GM12873 (cell line): ENCODE results near the gene CCDC146.

Source experiments
- TF ChIP-seq, protein P1 (sequence below): IDR thresholded peaks from 2 replicates; pipeline ENCODE4 v1.5.1; 2012; ENCODE audit warnings: low read depth, mild to moderate bottlenecking, moderate library complexity, low read length, control low read depth; ENCODE audit not compliant: insufficient read depth; ENCODE audit errors: missing control alignments

Gene CCDC146

DNA sequence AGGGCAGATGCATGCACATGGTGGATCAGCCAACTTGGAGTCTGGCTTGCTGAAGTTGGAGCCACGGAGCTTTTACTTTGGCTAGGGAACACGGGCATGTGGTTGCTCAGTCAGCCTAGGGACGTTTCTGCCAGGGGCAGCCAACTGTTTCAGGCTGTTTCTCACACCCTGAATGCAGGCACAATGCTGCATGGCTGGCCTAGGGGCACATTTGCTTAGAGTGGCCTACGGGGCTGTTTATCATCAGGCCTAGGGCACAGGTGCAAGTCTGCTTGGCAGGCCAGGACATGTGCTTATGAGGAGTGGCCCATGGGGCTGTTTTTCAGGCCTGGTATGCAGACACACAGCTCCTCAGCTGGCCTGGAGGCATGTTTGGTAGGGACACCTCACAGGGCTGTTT lies 186.4 kb downstream of the CCDC146 start:
- TF ChIP-seq, protein P1, sequence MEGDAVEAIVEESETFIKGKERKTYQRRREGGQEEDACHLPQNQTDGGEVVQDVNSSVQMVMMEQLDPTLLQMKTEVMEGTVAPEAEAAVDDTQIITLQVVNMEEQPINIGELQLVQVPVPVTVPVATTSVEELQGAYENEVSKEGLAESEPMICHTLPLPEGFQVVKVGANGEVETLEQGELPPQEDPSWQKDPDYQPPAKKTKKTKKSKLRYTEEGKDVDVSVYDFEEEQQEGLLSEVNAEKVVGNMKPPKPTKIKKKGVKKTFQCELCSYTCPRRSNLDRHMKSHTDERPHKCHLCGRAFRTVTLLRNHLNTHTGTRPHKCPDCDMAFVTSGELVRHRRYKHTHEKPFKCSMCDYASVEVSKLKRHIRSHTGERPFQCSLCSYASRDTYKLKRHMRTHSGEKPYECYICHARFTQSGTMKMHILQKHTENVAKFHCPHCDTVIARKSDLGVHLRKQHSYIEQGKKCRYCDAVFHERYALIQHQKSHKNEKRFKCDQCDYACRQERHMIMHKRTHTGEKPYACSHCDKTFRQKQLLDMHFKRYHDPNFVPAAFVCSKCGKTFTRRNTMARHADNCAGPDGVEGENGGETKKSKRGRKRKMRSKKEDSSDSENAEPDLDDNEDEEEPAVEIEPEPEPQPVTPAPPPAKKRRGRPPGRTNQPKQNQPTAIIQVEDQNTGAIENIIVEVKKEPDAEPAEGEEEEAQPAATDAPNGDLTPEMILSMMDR, result no peak

DNA sequence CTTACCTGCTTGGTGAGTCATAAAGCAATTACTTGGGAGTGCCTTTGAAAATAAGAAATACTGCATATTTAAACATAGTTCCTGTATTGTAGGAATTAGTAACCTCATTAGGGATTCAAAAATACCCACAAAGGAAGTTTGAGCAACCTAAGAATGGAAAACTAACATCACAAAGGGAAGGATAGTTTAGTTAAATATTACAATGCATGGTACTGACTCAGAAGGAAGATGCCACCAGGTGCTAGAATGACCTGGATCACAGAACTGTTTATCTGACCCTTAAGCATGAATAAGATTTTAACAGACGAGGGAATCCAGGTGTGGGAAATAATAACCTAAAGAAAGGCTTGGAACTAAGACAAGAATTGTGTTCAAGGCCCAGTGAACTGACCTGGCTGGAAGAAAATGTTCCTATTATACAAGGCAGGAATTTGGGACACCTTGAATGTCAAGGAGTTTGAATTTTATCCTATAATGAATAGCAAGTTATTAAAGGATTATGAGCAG lies 187.4 kb downstream of the CCDC146 start:
- TF ChIP-seq, protein P1, result no peak

DNA sequence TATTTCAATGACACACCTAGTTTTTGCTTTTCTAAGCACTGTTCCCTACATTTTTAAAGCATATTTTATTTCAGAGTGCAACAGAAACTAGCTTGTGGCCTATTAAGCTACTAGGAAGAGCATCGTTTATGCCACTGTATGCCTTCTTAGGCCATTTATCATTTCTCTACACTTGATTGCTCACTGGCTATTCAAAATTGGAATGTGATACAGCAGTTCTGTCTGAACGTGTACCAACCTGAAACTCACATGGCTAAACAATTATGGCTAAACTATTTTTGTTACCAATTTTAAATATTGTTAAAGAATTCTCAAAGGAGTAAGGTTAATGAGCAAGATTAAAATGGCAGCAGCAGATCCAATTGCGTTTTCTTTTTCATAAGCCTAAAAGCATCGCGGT lies 188.6 kb downstream of the CCDC146 start:
- TF ChIP-seq, protein P1, result no peak

DNA sequence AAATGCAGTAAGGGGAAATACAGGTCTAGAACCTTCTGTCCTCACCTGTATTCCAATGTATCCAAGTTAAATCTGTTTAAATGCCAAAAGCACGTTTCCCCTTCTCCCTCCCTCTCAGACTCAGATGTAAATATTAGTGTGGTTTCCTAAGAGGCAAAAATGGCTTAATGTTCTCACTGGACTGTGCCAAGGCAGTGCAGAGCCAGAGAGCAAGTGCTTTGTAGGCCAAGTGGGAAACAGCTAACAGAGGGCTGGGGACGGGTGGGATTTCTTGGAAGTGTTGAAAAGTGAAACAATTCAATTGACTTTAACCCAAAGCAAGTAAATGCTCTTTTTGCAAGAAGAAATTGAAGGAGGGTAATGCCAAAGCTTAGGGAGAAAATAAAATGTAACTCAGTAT lies 190.7 kb downstream of the CCDC146 start:
- TF ChIP-seq, protein P1, result no peak

DNA sequence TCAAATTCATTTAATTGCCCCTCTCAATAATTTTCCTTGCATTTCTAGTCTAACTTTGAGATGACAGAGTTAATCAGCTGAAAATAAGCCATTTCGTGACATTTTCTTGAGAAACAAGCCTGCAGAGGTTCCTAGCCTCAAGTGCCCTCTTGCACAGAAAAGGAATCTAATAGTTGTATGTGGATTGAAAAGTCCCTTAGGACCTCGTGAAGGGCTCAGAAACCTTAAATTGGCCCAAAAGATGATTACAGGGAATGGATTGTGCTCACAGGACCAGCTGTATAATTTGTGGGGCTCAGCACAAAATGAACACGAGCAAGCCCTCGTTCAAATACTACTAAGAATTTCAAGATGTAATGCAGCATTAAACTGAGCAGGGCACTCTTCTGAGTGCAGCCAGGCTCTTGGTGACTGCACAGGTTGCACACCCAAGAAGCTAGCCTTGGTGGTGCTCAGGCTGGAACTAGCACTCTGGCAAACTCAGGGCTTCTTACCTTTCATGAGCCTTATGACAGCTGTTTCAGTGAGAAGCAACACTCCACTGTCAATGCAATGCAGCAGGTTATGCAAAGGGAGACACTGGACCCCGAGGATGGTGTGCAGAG lies 191.6 kb downstream of the CCDC146 start:
- TF ChIP-seq, protein P1, result no peak

DNA sequence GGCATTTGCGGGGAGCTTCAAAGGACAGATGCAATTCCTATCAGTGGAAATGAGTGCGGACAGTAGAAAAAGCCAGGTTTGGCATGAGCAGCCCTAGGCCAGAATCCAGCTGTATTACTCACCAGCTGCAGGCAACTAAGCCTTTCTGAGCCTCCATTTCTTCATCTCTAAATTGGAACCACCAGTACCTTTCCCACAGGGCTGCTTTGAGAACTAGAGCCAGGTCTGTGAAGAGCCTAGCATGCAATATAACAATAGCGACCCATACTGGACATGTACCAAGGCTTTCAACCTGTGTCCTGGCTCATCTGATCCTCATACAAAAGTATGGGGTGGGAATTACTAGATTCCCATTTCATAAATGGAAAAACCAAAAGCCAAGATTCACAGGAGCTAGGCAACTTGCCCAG lies 192.8 kb downstream of the CCDC146 start:
- TF ChIP-seq, protein P1, result no peak

DNA sequence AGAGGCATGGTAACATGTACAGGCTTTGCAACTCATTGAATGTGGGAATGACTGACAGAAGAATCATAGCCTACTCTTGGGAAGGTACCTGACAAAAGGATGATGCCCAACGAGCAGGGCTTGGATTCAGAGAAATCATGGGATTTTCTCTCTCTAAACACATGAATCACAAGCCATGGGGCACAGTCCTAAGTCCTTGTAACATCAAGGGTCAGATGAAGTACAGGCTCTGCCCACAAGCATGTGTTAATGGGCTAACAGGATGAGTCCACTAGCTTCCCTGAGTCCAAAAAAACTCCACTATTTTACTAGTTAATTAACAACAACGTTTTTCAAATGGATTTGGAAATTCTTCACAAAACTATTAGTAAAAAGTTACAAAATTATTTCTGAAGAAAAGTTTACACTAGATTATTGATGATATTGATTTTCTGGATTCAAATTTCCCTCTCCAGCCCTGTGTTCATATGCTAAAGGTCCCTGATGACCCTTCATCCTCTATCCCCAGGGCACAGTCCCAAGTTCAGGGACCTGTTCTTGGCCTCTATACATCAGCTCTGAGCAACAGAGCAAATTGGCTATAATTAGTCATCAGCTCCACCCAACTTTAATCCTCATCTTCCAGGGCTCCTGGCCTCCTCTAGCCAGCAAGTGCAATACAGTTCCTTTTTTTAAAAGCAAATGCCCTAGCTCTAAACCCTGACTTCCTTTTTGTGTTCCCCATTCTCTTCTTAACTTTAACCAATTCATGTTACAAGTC lies 194.0 kb downstream of the CCDC146 start:
- TF ChIP-seq, protein P1, result no peak
